Osteocyte (in vitro differentiated cells): Measurements from ENCODE around the gene NUDT15. TPM values are rescaled to one million over a fixed set of nuclear protein-coding genes. Genes with fewer than 3 reads are reported as not detected.

Experiments used
- DNase-seq: peaks from one replicate; pipeline ENCODE4 v3.0.0; 2021; ENCODE audit warnings: mixed read lengths; ENCODE audit not compliant: unreplicated experiment; ENCODE audit errors: extremely low spot score
- H3K27ac Mint-ChIP-seq: one replicate; pipeline ENCODE4 v1.8.0; 2021; ENCODE audit warnings: mild to moderate bottlenecking, mixed read lengths; ENCODE audit not compliant: unreplicated experiment
- H3K27me3 Mint-ChIP-seq: one replicate; pipeline ENCODE4 v1.8.0; 2021; ENCODE audit warnings: mixed read lengths; ENCODE audit not compliant: unreplicated experiment
- H3K36me3 Mint-ChIP-seq: one replicate; pipeline ENCODE4 v1.8.0; 2021; ENCODE audit warnings: mixed read lengths; ENCODE audit not compliant: unreplicated experiment
- H3K4me1 Mint-ChIP-seq: one replicate; pipeline ENCODE4 v1.8.0; 2021; ENCODE audit warnings: mixed read lengths; ENCODE audit not compliant: unreplicated experiment
- H3K4me3 Mint-ChIP-seq: one replicate; pipeline ENCODE4 v1.8.0; 2021; ENCODE audit warnings: mild to moderate bottlenecking, moderate library complexity, mixed read lengths; ENCODE audit not compliant: unreplicated experiment
- H3K9me3 Mint-ChIP-seq: one replicate; pipeline ENCODE4 v1.8.0; 2021; ENCODE audit warnings: mixed read lengths; ENCODE audit not compliant: unreplicated experiment
- total RNA-seq: library from RNA; stranded (reverse); gene quantifications from 2 replicates; pipeline ENCODE4 v1.2.1, GENCODE V29; 2021
- TF ChIP-seq, protein P1 (sequence below): fragments of 200-600 bp; sonication (generic); IDR thresholded peaks from 2 replicates; pipeline ENCODE4 v1.5.0; 2021; ENCODE audit warnings: antibody characterized with exemption, mild to moderate bottlenecking, moderate library complexity

Gene NUDT15
- total RNA-seq, 1 donor from 2014 or later: 9.0 TPM

DNA sequence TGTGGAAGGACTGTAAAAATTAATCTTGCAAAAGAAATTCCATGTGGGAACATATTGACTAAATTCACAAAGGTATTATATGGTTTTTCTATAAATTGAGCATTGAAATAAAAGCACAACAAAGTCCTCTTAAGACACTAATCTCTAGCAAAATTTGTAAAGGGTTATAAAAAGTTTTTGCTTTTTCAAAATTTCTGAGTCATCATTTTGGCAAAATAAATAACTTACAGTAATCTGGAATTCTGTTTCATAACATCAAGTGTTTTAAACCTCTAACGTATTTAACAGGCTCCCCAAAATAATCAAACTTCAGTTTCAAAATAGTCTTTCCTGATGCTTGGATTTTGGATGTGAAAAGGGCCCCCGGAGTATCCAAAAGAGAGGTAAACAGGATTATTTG lies 31.4 kb downstream of the NUDT15 start:
- DNase-seq: no peak
- H3K36me3 Mint-ChIP-seq: peaks cover 73% of the 10 kb centered on the region
- H3K4me3 Mint-ChIP-seq: no peak overlapping the region
- TF ChIP-seq, protein P1, sequence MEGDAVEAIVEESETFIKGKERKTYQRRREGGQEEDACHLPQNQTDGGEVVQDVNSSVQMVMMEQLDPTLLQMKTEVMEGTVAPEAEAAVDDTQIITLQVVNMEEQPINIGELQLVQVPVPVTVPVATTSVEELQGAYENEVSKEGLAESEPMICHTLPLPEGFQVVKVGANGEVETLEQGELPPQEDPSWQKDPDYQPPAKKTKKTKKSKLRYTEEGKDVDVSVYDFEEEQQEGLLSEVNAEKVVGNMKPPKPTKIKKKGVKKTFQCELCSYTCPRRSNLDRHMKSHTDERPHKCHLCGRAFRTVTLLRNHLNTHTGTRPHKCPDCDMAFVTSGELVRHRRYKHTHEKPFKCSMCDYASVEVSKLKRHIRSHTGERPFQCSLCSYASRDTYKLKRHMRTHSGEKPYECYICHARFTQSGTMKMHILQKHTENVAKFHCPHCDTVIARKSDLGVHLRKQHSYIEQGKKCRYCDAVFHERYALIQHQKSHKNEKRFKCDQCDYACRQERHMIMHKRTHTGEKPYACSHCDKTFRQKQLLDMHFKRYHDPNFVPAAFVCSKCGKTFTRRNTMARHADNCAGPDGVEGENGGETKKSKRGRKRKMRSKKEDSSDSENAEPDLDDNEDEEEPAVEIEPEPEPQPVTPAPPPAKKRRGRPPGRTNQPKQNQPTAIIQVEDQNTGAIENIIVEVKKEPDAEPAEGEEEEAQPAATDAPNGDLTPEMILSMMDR: no peak
- H3K27me3 Mint-ChIP-seq: no peaks in the 10 kb centered on the region
- no peaks in the 10 kb centered on the region for H3K4me1 Mint-ChIP-seq
- peaks cover 18% of the 10 kb centered on the region for H3K9me3 Mint-ChIP-seq
- no peak overlapping the region for H3K27ac Mint-ChIP-seq

DNA sequence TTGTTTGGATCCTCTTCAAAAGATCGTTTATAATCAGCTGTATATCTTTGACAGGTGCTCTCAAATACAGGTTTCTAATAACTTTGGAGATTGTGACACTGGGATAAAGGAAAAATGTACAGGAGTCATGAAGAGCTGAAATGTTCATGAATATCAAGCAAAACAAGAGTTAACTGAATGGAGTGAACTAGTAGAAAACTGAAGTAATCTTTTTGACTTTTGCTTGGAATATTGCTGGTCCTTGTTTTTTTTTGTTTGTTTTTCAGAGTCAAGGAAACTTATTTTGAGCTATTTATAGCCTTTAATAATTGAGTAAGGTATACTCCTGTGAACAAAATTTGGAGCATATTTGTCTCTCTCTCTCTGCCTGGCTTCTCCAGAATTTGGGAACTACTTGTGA lies 32.0 kb downstream of the NUDT15 start:
- H3K4me3 Mint-ChIP-seq: no peak overlapping the region
- H3K27ac Mint-ChIP-seq: no peak overlapping the region
- H3K36me3 Mint-ChIP-seq: peaks cover 79% of the 10 kb centered on the region
- TF ChIP-seq, protein P1: no peak
- no peaks in the 10 kb centered on the region for H3K27me3 Mint-ChIP-seq
- no peaks in the 10 kb centered on the region for H3K4me1 Mint-ChIP-seq
- peaks cover 18% of the 10 kb centered on the region for H3K9me3 Mint-ChIP-seq
- DNase-seq: no peak

DNA sequence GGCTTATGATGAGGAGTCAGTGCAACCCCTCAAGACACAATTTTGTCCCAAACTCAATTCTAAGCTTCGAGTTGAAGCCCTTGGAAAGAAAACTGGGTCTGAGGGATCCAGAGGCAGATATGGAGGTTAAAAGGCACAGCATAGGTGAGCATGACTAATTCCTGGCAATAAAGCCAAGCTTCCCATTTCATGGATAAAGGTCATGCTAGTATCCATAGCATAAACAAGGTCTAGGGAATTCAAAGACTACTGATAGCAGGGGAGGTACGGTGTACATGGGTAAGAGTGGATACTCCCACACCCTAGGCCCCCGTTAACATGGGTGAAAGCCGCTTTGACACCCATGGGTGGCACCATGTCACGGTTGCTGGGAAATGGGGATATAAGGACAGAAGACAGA lies 33.4 kb downstream of the NUDT15 start:
- peaks cover 18% of the 10 kb centered on the region for H3K9me3 Mint-ChIP-seq

DNA sequence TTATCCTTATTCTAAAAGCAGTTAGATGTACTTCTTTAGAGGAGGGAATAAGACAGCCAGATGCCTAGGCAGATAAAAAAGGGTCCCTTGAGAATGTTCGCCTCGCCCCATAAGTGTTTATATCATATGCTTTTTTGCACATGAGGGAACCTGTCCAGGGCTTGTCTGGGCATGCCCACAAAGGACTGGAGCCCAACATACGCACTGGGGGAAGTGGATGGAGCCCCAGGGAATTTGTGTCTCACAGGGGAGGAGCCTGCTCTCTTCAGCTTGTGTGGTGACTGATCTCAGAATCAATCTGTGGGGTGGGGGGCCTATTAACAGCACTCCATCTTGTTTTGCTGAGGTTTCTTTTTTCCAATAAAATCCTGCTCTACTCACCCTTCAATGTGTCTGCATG lies 34.8 kb downstream of the NUDT15 start:
- Mint-ChIP-seq H3K9me3 (peaks cover 18% of the 10 kb centered on the region), H3K4me3 (no peak overlapping the region), H3K27ac (no peak overlapping the region), H3K36me3 (peaks cover 93% of the 10 kb centered on the region), H3K27me3 (no peaks in the 10 kb centered on the region), H3K4me1 (no peaks in the 10 kb centered on the region)
- TF ChIP-seq, protein P1: no peak
- DNase-seq: no peak

More for the DNA sequence above, 33.4 kb downstream of the NUDT15 start:
- DNase-seq: no peak
- Mint-ChIP-seq H3K27ac (no peak overlapping the region), H3K36me3 (peaks cover 93% of the 10 kb centered on the region), H3K27me3 (no peaks in the 10 kb centered on the region), H3K4me3 (no peak overlapping the region), H3K4me1 (no peaks in the 10 kb centered on the region)
- TF ChIP-seq, protein P1: no peak

DNA sequence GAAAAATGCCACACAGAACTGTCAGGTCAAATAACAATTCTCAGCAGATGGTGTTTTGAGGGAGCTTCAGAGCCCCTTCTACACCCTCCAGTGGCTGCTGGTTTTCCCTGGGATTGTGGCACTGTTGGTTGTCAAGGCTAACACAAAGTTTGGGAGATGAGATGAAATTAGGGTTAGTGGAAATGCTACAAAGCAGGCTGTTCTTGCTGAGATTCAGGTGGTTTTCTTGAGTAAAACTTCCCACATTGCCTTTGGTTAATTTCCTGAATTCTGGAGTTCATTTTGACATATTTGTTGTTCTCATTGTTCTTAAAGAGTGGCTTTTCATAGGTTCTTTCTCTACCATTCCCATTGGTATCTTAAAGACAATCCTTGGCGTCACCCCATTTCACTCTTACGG lies 35.3 kb downstream of the NUDT15 start:
- TF ChIP-seq, protein P1: no peak
- H3K27me3 Mint-ChIP-seq: no peaks in the 10 kb centered on the region
- peaks cover 18% of the 10 kb centered on the region for H3K9me3 Mint-ChIP-seq
- peaks cover 89% of the 10 kb centered on the region for H3K36me3 Mint-ChIP-seq
- no peak overlapping the region for H3K4me3 Mint-ChIP-seq
- no peak overlapping the region for H3K27ac Mint-ChIP-seq
- no peaks in the 10 kb centered on the region for H3K4me1 Mint-ChIP-seq
- DNase-seq: no peak
